Measurements from ENCODE around the gene WFDC13.
"Not testable (repeated sequence)": the region's sequence is repeated elsewhere in the genome, so short reads cannot be mapped to it uniquely, and the experiment has no call there.

- TF ChIP-seq CTCF (IDR thresholded peaks at IDR 0.05; ENCODE audit: borderline replicate concordance, extremely low read depth, low read length, poor library complexity, severe bottlenecking); EZH2 (IDR thresholded peaks at IDR 0.05; ENCODE audit: borderline replicate concordance, low read depth, low read length, severe bottlenecking): not testable (repeated sequence)
These were observed 44.8 kb upstream of the WFDC13 start for GRCh38 chr20:45657038-45657437.

All from DND-41 (cell line).